WTC11 (cell line): ENCODE measurements around the gene TEX10. TPM values are rescaled to one million over a fixed set of nuclear protein-coding genes. Genes with fewer than 3 reads are reported as not detected.

ENCODE experiments used
- ATAC-seq: fragments of 200-7000 bp; cut with Tn5 transposase; 2 replicates; pipeline ENCODE4 v1.10.0; 2021; ENCODE audit warnings: mild to moderate bottlenecking, moderate library complexity
- CTCF ChIA-PET: fragments of 300-600 bp; sonication (Branson Sonifier 250); formaldehyde crosslinking; loops from one replicate; lab custom pipeline; 2021; ENCODE audit warnings: antibody characterized with exemption; lab: Charles Lee
- POLR2A ChIA-PET: fragments of 350-600 bp; sonication (Branson Sonifier 250); formaldehyde crosslinking; loops from one replicate; lab custom pipeline; 2021; ENCODE audit warnings: antibody characterized with exemption; lab: Charles Lee
- DNase-seq: peaks from one replicate; pipeline ENCODE4 v3.0.0; 2021; ENCODE audit warnings: low spot score
- H3K27ac Mint-ChIP-seq: 2 replicates; pipeline ENCODE4 v1.8.0; 2021; ENCODE audit warnings: mixed read lengths
- H3K27me3 Mint-ChIP-seq: 2 replicates; pipeline ENCODE4 v1.8.0; 2021; ENCODE audit warnings: low read depth, mild to moderate bottlenecking, moderate library complexity, mixed read lengths
- H3K36me3 Mint-ChIP-seq: 2 replicates; pipeline ENCODE4 v1.8.0; 2021; ENCODE audit warnings: mixed read lengths
- H3K4me1 Mint-ChIP-seq: 2 replicates; pipeline ENCODE4 v1.8.0; 2022; ENCODE audit warnings: mixed read lengths
- H3K4me3 Mint-ChIP-seq: 2 replicates; pipeline ENCODE4 v1.8.0; 2021; ENCODE audit warnings: mild to moderate bottlenecking, moderate library complexity, mixed read lengths
- H3K9me3 Mint-ChIP-seq: 2 replicates; pipeline ENCODE4 v1.8.0; 2021; ENCODE audit warnings: mixed read lengths
- AFF4 ChIP-seq: sonication (generic); formaldehyde crosslinking; IDR thresholded peaks from 2 replicates; pipeline ENCODE4 v1.8.1; 2023; ENCODE audit warnings: mild to moderate bottlenecking, missing genetic modification reagents, borderline replicate concordance
- CDX4 ChIP-seq: fragments of 250-450 bp; sonication (Bioruptor Pico); IDR thresholded peaks from 2 replicates; pipeline ENCODE4 v1.9.0; 2021; ENCODE audit warnings: moderate library complexity, mild to moderate bottlenecking, inconsistent platforms, borderline replicate concordance
- E2F1 ChIP-seq: sonication (generic); formaldehyde crosslinking; IDR thresholded peaks from 2 replicates; pipeline ENCODE4 v1.8.0; 2022; ENCODE audit warnings: mild to moderate bottlenecking, missing genetic modification reagents
- E2F5 ChIP-seq: sonication (generic); formaldehyde crosslinking; IDR thresholded peaks from 2 replicates; pipeline ENCODE4 v1.8.1; 2022; ENCODE audit warnings: mild to moderate bottlenecking, moderate library complexity, missing genetic modification reagents
- EMX1 ChIP-seq: fragments of 250-450 bp; sonication (Bioruptor Pico); IDR thresholded peaks from 2 replicates; pipeline ENCODE4 v1.8.0; 2021; ENCODE audit warnings: mild to moderate bottlenecking
- FOXJ3 ChIP-seq: sonication (generic); formaldehyde crosslinking; IDR thresholded peaks from 2 replicates; pipeline ENCODE4 v1.9.0; 2021; ENCODE audit warnings: missing genetic modification reagents, mild to moderate bottlenecking, borderline replicate concordance
- IRF2 ChIP-seq: sonication (generic); formaldehyde crosslinking; IDR thresholded peaks from 2 replicates; pipeline ENCODE4 v1.8.0; 2022; ENCODE audit warnings: low read depth, missing genetic modification reagents, borderline replicate concordance
- MAX ChIP-seq: sonication (generic); formaldehyde crosslinking; IDR thresholded peaks from 2 replicates; pipeline ENCODE4 v1.8.0; 2022; ENCODE audit warnings: mild to moderate bottlenecking, missing genetic modification reagents
- MYBL2 ChIP-seq: sonication (generic); formaldehyde crosslinking; IDR thresholded peaks from 2 replicates; pipeline ENCODE4 v1.8.1; 2023; ENCODE audit warnings: mild to moderate bottlenecking, moderate library complexity, missing genetic modification reagents
- NFYB ChIP-seq: sonication (generic); formaldehyde crosslinking; conservative IDR thresholded peaks from 2 replicates; pipeline ENCODE4 v1.8.0; 2022; ENCODE audit warnings: low read depth, missing genetic modification reagents
- NR3C1 ChIP-seq: sonication (generic); formaldehyde crosslinking; conservative IDR thresholded peaks from 2 replicates; pipeline ENCODE4 v1.8.1; 2023; ENCODE audit warnings: low read depth, mild to moderate bottlenecking, missing genetic modification reagents
- RORB ChIP-seq: fragments of 250-450 bp; sonication (Bioruptor Pico); IDR thresholded peaks from 2 replicates; pipeline ENCODE4 v1.9.0; 2021; ENCODE audit warnings: mild to moderate bottlenecking
- STAT6 ChIP-seq: sonication (generic); formaldehyde crosslinking; conservative IDR thresholded peaks from 2 replicates; pipeline ENCODE4 v1.8.1; 2023; ENCODE audit warnings: mild to moderate bottlenecking, low read depth, missing genetic modification reagents, moderate library complexity
- TEAD4 ChIP-seq: sonication (generic); formaldehyde crosslinking; IDR thresholded peaks from 2 replicates; pipeline ENCODE4 v1.8.0; 2022; ENCODE audit warnings: mild to moderate bottlenecking, missing genetic modification reagents
- USF1 ChIP-seq: sonication (generic); formaldehyde crosslinking; IDR thresholded peaks from 2 replicates; pipeline ENCODE4 v1.8.0; 2022; ENCODE audit warnings: mild to moderate bottlenecking, missing genetic modification reagents
- ZMAT4 ChIP-seq: fragments of 250-450 bp; sonication (Bioruptor Pico); IDR thresholded peaks from 2 replicates; pipeline ENCODE4 v1.9.0; 2021; ENCODE audit warnings: mild to moderate bottlenecking
- ZNF121 ChIP-seq: sonication (generic); formaldehyde crosslinking; IDR thresholded peaks from 2 replicates; pipeline ENCODE4 v1.8.0; 2023; ENCODE audit warnings: missing genetic modification reagents
- ZNF232 ChIP-seq: sonication (generic); formaldehyde crosslinking; IDR thresholded peaks from 2 replicates; pipeline ENCODE4 v1.8.0; 2022; ENCODE audit warnings: mild to moderate bottlenecking, missing genetic modification reagents
- ZNF423 ChIP-seq: fragments of 250-450 bp; sonication (Bioruptor Pico); IDR thresholded peaks from 2 replicates; pipeline ENCODE4 v2.1.2; 2022; ENCODE audit warnings: mild to moderate bottlenecking, moderate library complexity
- ZNF512 ChIP-seq: sonication (generic); formaldehyde crosslinking; IDR thresholded peaks from 2 replicates; pipeline ENCODE4 v1.8.1; 2022; ENCODE audit warnings: missing genetic modification reagents, borderline replicate concordance
- total RNA-seq: library from RNA; stranded (reverse); gene quantifications from 3 replicates; pipeline ENCODE4 v1.2.3, GENCODE V29; 2021

Gene TEX10
- total RNA-seq, 1 experiment from 2014 or later, result 64.7 TPM

- ATAC-seq, result no peak
- Mint-ChIP-seq H3K9me3 (peaks cover 25% of the 10 kb centered on the region), H3K4me3 (no peak overlapping the region), H3K36me3 (peaks cover 62% of the 10 kb centered on the region), H3K27me3 (no peaks in the 10 kb centered on the region), H3K4me1 (no peaks in the 10 kb centered on the region), H3K27ac (no peak overlapping the region)
- ChIA-PET CTCF (no interaction called here), POLR2A (no interaction called here)
- DNase-seq, result no peak
- no peak for TF ChIP-seq E2F5 (CRISPR knock-in tag)
- no peak for TF ChIP-seq AFF4 (CRISPR knock-in tag)
These were observed 60.3 kb downstream of the TEX10 start for GRCh38 chr9:100292414-100292813.

GRCh38 chr9:100290714-100291113 is 62.0 kb downstream of the TEX10 start:
- no peaks in the 10 kb centered on the region for H3K4me1 Mint-ChIP-seq
- ATAC-seq, result no peak
- TF ChIP-seq ZMAT4 (CRISPR knock-in tag) (no peak), ZNF121 (CRISPR knock-in tag) (peak; percentile 70; the same call in 1 of the 2 replicates)
- TF ChIP-seq, all 79 proteins: peak for 1
- Mint-ChIP-seq H3K9me3 (peaks cover 33% of the 10 kb centered on the region), H3K4me3 (no peak overlapping the region), H3K27ac (no peak overlapping the region), H3K27me3 (no peaks in the 10 kb centered on the region), H3K36me3 (peaks cover 74% of the 10 kb centered on the region)
- POLR2A ChIA-PET, result no interaction called here
- no peak for DNase-seq
- CTCF ChIA-PET, result no interaction called here

GRCh38 chr9:100287186-100287585 is 65.6 kb downstream of the TEX10 start:
- no peak for TF ChIP-seq RORB
- TF ChIP-seq MYBL2 (CRISPR knock-in tag), result no peak
- no peak for TF ChIP-seq STAT6 (CRISPR knock-in tag)
- no peak for TF ChIP-seq NR3C1 (CRISPR knock-in tag)
- TF ChIP-seq E2F1 (CRISPR knock-in tag), result no peak
- TF ChIP-seq FOXJ3, result no peak
- TF ChIP-seq IRF2 (CRISPR knock-in tag), result no peak
- no peak for TF ChIP-seq ZNF512 (CRISPR knock-in tag)
- TF ChIP-seq TEAD4 (CRISPR knock-in tag), result no peak
- no peak for TF ChIP-seq MAX
- no peak for TF ChIP-seq ZNF232 (CRISPR knock-in tag)
- no peak for TF ChIP-seq ZNF423 (CRISPR knock-in tag)
- no peak for TF ChIP-seq USF1
- no peak for TF ChIP-seq EMX1 (CRISPR knock-in tag)
- no peak for TF ChIP-seq CDX4 (CRISPR knock-in tag)
- no peak for TF ChIP-seq NFYB (CRISPR knock-in tag)
- CTCF ChIA-PET, result no interaction called here
- H3K4me1 Mint-ChIP-seq, result no peaks in the 10 kb centered on the region
- H3K36me3 Mint-ChIP-seq, result peaks cover 72% of the 10 kb centered on the region
- ATAC-seq, result no peak
- H3K9me3 Mint-ChIP-seq, result peaks cover 45% of the 10 kb centered on the region
- POLR2A ChIA-PET, result no interaction called here
- no peak overlapping the region for H3K4me3 Mint-ChIP-seq
- no peak overlapping the region for H3K27ac Mint-ChIP-seq
- no peaks in the 10 kb centered on the region for H3K27me3 Mint-ChIP-seq
- no peak for DNase-seq
